Measurements from ENCODE around the gene UQCC3.

Gene UQCC3

GRCh38 chr11:62710001-62710345, 38.5 kb downstream of the UQCC3 start:
- no peak for DNase-seq (ENCODE audit: extremely low read depth, low read depth)
- no peak for TF ChIP-seq CTCF (IDR thresholded peaks at IDR 0.05; ENCODE audit: low read depth, low read length)

- no peak for DNase-seq (ENCODE audit: extremely low read depth, low read depth)
- no peak for TF ChIP-seq CTCF (IDR thresholded peaks at IDR 0.05; ENCODE audit: low read depth, low read length)
These were observed 40.9 kb downstream of the UQCC3 start for GRCh38 chr11:62712276-62712812.

- no peak for TF ChIP-seq CTCF (IDR thresholded peaks at IDR 0.05; ENCODE audit: low read depth, low read length)
- no peak for DNase-seq (ENCODE audit: extremely low read depth, low read depth)
These were observed 41.4 kb downstream of the UQCC3 start for GRCh38 chr11:62712861-62713260.

GRCh38 chr11:62713343-62713742, 41.9 kb downstream of the UQCC3 start:
- no peak for DNase-seq (ENCODE audit: extremely low read depth, low read depth)
- no peak for TF ChIP-seq CTCF (IDR thresholded peaks at IDR 0.05; ENCODE audit: low read depth, low read length)

GRCh38 chr11:62715150-62716130, 44.0 kb downstream of the UQCC3 start:
- TF ChIP-seq CTCF (IDR thresholded peaks at IDR 0.05; ENCODE audit: low read depth, low read length) = no peak
- DNase-seq (ENCODE audit: extremely low read depth, low read depth) = no peak

GRCh38 chr11:62716206-62716605, 44.7 kb downstream of the UQCC3 start:
- TF ChIP-seq CTCF (IDR thresholded peaks at IDR 0.05; ENCODE audit: low read depth, low read length) = no peak
- DNase-seq (ENCODE audit: extremely low read depth, low read depth) = no peak

- DNase-seq (ENCODE audit: extremely low read depth, low read depth) = no peak
- no peak for TF ChIP-seq CTCF (IDR thresholded peaks at IDR 0.05; ENCODE audit: low read depth, low read length)
These were observed 45.3 kb downstream of the UQCC3 start for GRCh38 chr11:62716816-62717215.
